ENCODE results near the gene EML4. TPM values are rescaled to one million over a fixed set of nuclear protein-coding genes. Genes with fewer than 3 reads are reported as not detected.
A peak's percentile ranks its signal among the peaks of the same experiment; 100 is the strongest.

Gene EML4
- total and polyA plus RNA-seq, 2 of the 13 experiments (the other 11 are each of a cell fraction or from before 2014, with no cell fraction given): 243 to 476 TPM

GRCh38 chr2:42228101-42228500, 58.9 kb downstream of the EML4 start:
- Histone ChIP-seq H3K79me2 (ENCODE audit: insufficient read depth, low read length) (peaks cover 100% of the 10 kb centered on the region), H3K4me3 (replicated peaks in 1 of 3; ENCODE audit: insufficient read depth in 1 of 3, low read depth in 2 of 3, low read length in 3 of 3) (no peak overlapping the region), H3K4me1 (ENCODE audit: insufficient read depth, low read length) (peaks cover 97% of the 10 kb centered on the region), H3K27ac (ENCODE audit: extremely low read length, insufficient read depth, low read length) (no peak overlapping the region), H4K20me1 (ENCODE audit: insufficient read depth, low read length) (peaks cover 100% of the 10 kb centered on the region), H3K27me3 (ENCODE audit: control insufficient read depth in 1 of 2, insufficient read depth in 2 of 2, low read length in 2 of 2) (no peaks in the 10 kb centered on the region), H3K36me3 (replicated peaks in 1 of 2; ENCODE audit: control insufficient read depth in 1 of 2, insufficient read depth in 2 of 2, low read length in 2 of 2) (peaks cover 4 to 23% of the 10 kb centered on the region in 2 experiments; a peak in 4 of 5 replicates), H2AFZ (ENCODE audit: low read length) (no peak overlapping the region), H3K9me3 (ENCODE audit: low read length) (no peaks in the 10 kb centered on the region), H3K9ac (ENCODE audit: insufficient read depth, low read depth, low read length) (no peak overlapping the region), H3K4me2 (ENCODE audit: low read depth, low read length) (peak overlapping the region; percentile 14; the same call in 1 of the 2 replicates)
- WGBS (ENCODE audit: low lambda C conversion rate): 88% methylated on average over 1 of the region's 1 CpG
- ChIA-PET POLR2A (interaction anchor here (0.8 kb wide), 1 partner anchor 59 kb away, joined by 3 read pairs; the partner anchor contains the start of gene EML4), CTCF (ENCODE audit: low intra/inter-chr PET ratio, low total read pairs) (no interaction called here)
- intact Hi-C loops (cut with micrococcal nuclease; ENCODE audit: unreplicated experiment): loop anchor here (2.0 kb wide), 1 partner anchor 15 kb away; no protein-coding TSS in a partner anchor
- FAIRE-seq (no peak), ATAC-seq (no peak; the same call in 2 of the 3 replicates), DNase-seq (ENCODE audit: low spot score) (no peak)
- in situ Hi-C loops (cut with HindIII; ENCODE audit: extremely low pct_ligation_motif_present, low pct_unique_long_range_greater_than_20kb): no loop called here
- BruUV-seq (replicated peaks): no TSS peak
- TF ChIP-seq EZH2 (conservative IDR thresholded peaks at IDR 0.05; ENCODE audit: low read depth, low read length) (no peak), RBM22 (optimal IDR thresholded peaks at IDR 0.05; ENCODE audit: low read length) (peak; percentile 91), ZNF770 (CRISPR knock-in tag; IDR thresholded peaks at IDR 0.05) (0 out of 2 replicates have a peak, but pooled peaks have one; percentile 18)

DNA sequence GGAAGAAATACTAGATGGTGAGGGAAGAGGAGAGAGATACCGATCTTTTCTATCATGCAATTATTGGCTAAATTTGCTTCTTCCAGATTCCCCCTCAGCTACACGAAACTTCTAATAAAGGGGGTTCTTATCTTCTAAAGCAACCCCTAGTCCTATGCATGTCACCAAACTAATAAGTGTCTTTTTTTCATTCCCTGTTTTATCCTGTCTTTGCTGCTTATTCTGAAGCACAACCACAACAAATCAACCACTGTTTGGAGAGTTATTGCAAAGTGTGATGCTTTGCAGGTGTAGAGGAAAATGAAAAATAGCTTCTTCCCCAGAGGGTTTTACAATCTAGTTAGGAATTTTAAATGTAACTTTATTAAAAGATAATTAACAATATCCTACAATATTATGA, 60.8 kb downstream of the EML4 start:
- Histone ChIP-seq H3K4me3 (replicated peaks in 1 of 3; ENCODE audit: insufficient read depth in 1 of 3, low read depth in 2 of 3, low read length in 3 of 3) (no peak overlapping the region), H3K9me3 (ENCODE audit: low read length) (no peaks in the 10 kb centered on the region), H3K27ac (ENCODE audit: extremely low read length, insufficient read depth, low read length) (peak overlapping the region; percentile 12), H3K27me3 (ENCODE audit: control insufficient read depth in 1 of 2, insufficient read depth in 2 of 2, low read length in 2 of 2) (no peaks in the 10 kb centered on the region), H3K4me2 (ENCODE audit: low read depth, low read length) (no peak overlapping the region), H4K20me1 (ENCODE audit: insufficient read depth, low read length) (peaks cover 100% of the 10 kb centered on the region), H2AFZ (ENCODE audit: low read length) (no peak overlapping the region), H3K36me3 (replicated peaks in 1 of 2; ENCODE audit: control insufficient read depth in 1 of 2, insufficient read depth in 2 of 2, low read length in 2 of 2) (peaks cover 2 to 24% of the 10 kb centered on the region in 2 experiments), H3K79me2 (ENCODE audit: insufficient read depth, low read length) (peaks cover 99% of the 10 kb centered on the region), H3K9ac (ENCODE audit: insufficient read depth, low read depth, low read length) (no peak overlapping the region), H3K4me1 (ENCODE audit: insufficient read depth, low read length) (peaks cover 97% of the 10 kb centered on the region)
- ATAC-seq (no peak), DNase-seq (ENCODE audit: low spot score) (no peak), FAIRE-seq (no peak)
- WGBS (ENCODE audit: low lambda C conversion rate): 96% methylated on average over 2 of the region's 2 CpGs
- BruUV-seq (replicated peaks): TSS peak; percentile 20
- TF ChIP-seq FIP1L1 (IDR thresholded peaks at IDR 0.05; ENCODE audit: borderline replicate concordance, insufficient read depth, low read depth, low read length): no peak
- TF ChIP-seq POLR2G (IDR thresholded peaks at IDR 0.05; ENCODE audit: low read depth, low read length): peak; percentile 38; the same call in 1 of the 2 replicates
- TF ChIP-seq RBM22 (optimal IDR thresholded peaks at IDR 0.05; ENCODE audit: low read length): peak; percentile 65
- in situ Hi-C loops (cut with HindIII; ENCODE audit: extremely low pct_ligation_motif_present, low pct_unique_long_range_greater_than_20kb): no loop called here
- POLR2A ChIA-PET: interaction anchor here (0.8 kb wide), 1 partner anchor 10 kb away, joined by 3 read pairs; no protein-coding TSS in a partner anchor
- intact Hi-C loops (cut with micrococcal nuclease; ENCODE audit: unreplicated experiment): loop anchor here (2.0 kb wide), 1 partner anchor 17 kb away; no protein-coding TSS in a partner anchor
- CTCF ChIA-PET (ENCODE audit: low intra/inter-chr PET ratio, low total read pairs): no interaction called here

Measured in HepG2 (cell line).